NCI-H128 (cell line): ENCODE measurements around the gene CFAP298.
A peak's percentile ranks its signal among the peaks of the same experiment; 100 is the strongest.
"Not testable (repeated sequence)": the region's sequence is repeated elsewhere in the genome, so short reads cannot be mapped to it uniquely, and the experiment has no call there.

ENCODE experiments used
- DNase-seq: peaks from one replicate; lab custom pipeline; 2025; ENCODE audit not compliant: unreplicated experiment; lab: John Stamatoyannopoulos, UW

Gene CFAP298

DNA sequence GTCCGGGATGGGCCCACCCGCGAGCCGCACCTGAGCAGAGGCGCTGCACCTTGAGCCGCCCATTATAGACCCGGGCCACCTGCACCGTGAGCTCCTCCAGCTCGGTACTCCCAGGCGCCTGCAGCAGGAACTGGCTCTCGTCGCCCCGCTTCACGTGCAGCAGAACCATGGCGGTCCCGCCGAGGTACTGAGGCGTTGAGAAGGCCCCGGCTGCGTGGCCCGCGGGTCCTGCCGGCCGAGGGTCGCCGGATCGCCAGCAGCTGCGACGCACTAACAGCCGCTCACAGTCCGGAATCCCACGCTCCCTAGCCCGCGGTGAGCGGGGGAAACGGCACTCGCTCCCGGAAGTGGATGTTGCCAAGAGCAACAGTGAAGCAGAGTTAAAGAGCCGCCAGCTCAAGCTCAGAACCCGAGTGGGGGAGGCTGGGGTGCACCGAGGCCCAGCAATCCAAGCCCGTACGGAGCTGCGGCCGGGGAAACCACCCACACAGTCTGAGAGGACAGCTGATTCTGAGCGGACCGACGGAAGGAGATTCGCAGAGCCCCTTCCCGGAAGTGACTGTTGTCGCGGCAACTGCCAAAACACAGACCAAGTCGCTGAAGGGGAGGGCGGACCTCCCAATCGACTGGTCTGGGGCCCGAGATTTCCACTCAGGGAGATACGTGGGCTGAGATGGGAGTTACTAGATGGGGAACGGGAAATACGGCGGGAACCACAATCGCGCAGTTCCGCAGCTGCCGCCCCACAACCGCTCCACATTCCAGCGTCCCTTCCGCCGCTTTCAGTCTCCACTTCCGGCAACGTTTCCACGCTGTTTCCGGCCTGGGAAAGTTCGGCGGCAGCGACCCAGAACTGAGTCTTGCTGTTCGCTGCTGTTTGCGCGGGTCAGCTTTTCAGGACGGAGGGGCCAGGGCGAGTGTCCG lies at the start of gene CFAP298:
TSS of gene CFAP298 (minus strand) at position 303 of the 924 bp plus-strand sequence. CDS start at position 169, 134 bp downstream.
- peak; percentile 62 for DNase-seq

DNA sequence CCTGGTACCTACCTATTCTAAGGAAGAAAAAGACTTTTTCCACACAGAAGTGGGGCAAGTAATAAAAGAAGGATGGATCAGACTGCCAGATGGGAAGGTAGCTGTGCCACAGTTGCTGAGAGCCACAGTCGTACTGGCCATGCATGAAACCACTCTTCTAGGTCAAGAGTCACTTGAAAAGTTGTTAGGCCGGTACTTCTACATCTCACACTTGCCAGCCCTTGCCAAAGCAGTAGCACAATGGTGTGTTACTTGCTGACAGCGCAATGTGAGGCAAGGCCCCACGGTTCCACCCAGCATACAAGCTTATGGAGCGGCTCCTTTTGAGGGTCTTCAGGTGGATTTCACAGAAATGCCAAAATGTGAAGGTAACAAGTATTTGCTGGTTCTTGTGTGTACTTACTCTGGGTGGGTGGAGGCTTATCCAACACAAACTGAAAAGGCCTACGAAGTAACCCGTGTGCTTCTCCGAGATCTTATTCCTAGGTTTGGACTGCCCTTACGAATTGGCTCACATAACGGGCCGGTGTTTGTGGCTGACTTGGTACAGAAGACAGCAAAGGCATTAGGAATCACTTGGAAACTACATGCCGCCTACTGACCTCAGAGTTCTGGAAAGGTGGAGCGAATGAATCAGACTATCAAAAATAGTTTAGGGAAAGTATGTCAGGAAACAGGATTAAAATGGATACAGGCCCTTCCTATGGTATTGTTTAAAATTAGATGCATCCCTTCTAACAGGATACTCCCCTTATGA lies 49.0 kb upstream of the CFAP298 start:
- not testable (repeated sequence) for DNase-seq

DNA sequence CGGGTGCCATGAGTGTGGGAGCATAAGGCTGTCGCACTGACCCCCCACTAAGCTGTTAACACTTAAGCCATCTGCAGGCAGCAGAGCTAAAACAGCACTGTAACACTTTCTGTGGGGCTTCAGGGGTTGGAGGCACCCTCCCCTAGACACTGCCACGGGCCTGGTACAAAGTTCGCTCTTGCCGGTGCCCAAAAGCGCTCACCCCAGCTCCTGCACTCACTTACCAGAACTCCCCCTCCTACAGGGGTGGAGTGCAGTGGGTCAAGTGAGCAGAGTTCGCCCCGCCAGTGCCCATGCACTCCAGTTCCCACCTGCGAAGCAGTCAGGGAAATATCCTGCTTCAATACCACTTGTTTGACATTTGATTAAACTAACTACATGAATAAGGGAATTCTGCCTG lies 46.3 kb upstream of the CFAP298 start:
- DNase-seq, result no peak

- DNase-seq, result no peak
Observed at GRCh38 chr21:32653326-32653901, 41.2 kb upstream of the CFAP298 start.

GRCh38 chr21:32648165-32648564 lies 36.0 kb upstream of the CFAP298 start:
- no peak for DNase-seq

- no peak for DNase-seq
Observed at GRCh38 chr21:32645261-32646182, 33.3 kb upstream of the CFAP298 start.

DNA sequence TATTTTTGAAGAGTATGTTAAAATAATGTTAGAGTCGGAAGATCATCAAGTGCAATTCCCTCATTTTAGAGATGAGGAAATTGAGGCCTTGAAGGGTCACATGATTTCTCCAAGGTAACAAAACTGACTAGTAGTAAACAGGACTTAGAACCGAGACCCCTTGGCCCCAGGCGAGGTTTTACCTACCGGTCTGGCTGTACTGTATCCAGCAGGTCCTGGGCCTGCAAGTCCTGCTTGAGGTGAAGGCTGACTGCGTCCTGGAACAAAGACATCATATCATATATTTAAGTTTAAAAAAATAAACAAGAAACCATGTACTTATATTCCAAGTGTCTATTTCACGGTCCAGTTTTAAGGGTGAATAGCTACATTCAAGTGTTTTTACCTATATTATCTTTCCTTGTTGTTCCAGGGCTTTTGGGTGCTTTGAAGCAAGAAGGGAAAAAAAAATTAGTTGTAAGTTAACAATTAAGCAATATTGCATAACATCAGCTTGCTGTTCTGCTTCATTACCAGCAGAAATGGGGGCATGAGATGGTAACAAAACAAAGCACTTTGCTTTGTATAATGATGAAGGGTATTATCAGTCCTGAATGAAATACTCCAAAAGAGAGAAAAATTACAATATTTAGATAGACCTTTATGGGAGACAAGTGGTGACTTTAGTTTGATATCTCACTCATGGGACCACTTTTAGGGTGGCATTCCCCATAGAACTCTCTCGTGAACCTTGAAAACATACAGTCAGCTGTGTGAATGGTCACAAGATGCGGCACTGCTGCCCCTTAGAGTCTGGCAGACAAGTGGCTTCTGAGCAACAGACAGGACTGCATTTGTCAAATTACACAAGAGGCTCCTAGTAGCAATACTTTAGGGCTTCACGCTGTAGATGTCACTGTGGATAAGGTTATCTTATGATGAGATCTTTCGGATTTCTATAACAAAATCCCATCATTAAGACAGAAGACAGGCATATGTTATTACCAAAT lies 29.8 kb upstream of the CFAP298 start:
- no peak for DNase-seq

GRCh38 chr21:32626621-32627196 lies 14.5 kb upstream of the CFAP298 start:
- no peak for DNase-seq

DNA sequence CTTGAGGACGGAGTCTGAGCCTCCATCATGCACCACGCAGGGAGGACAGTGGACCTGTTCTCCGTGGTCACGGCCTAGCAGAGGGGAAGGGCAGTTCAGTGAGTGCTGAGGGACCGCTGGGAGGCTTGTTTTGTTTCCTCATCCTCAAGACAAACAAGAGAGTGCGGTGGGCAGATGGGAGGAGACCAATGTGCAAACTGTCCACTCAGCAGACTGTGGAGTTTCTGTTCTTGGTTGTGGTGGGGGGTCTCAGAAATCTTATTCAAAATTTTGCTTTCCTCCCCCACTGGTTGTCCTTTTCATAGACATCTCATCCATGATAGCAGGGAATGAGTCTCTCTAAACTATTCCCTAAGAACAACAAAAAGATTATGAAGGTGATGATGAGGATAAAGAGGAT lies 6.0 kb upstream of the CFAP298 start:
- DNase-seq, result not testable (repeated sequence)

GRCh38 chr21:32613436-32614043 lies 1.4 kb upstream of the CFAP298 start:
- no peak for DNase-seq

DNA sequence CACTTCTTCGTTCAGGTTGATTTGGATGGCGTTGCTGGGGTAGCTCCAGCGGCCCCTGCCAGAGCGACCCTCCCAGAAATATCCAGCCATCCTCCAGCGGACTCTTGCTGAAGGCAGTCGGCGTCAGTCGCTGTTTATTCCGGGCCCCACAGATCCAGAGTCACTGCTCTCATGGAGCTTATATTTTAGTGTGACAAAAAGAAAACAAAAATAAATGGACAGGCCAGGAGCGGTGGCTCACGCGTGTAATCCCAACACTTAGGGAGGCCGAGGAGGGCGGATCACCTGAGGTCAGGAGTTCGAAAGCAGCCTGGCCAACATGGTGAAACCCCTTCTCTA lies 791 bp upstream of the CFAP298 start:
- DNase-seq, result no peak

- peak; percentile 6 for DNase-seq
Observed at GRCh38 chr21:32611471-32611997, 643 bp downstream of the CFAP298 start.

- DNase-seq, result not testable (repeated sequence)
Observed at GRCh38 chr21:32610940-32611339, 1.2 kb downstream of the CFAP298 start.

GRCh38 chr21:32608851-32609250 lies 3.3 kb downstream of the CFAP298 start:
- no peak for DNase-seq

DNA sequence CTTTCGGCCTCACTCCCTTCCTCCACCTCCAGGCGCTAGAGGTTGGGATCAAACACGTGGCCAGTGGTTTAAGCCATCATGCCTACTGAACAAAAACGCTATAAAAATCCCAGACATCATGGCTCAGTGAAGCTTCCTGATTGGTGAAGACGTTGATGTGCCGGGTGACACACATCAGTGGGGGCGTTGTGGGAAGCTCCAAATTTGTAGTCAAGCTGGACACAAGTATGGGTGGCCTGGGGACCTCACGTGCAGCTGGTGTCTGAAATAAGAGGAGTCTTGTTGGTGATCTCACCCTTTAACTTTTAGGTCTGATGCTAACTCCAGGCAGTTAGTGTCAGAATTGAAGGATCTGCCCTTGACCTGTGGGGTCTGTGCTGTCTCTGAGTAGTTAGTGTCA lies 6.7 kb downstream of the CFAP298 start:
- no peak for DNase-seq

DNA sequence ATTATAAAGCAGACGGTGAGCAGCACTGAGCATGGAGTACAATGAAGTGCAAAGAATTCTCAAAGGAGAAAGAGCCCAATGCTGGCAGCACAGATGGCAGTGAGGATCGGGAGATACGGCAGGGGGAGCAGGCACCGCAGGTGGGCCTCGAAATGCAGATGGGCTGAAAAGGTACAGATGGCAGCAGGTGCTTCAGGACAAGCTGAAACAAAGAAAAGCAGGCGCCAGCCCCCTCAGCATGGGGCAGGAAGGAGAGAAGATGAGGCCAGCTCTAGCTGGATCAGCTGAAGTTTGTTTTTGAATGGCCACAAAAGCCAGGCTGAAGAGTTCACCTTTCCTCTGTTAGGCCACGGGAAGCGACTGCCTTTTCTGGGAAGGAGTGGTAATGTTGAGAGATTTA lies 7.7 kb downstream of the CFAP298 start:
- peak; percentile 82 for DNase-seq

DNA sequence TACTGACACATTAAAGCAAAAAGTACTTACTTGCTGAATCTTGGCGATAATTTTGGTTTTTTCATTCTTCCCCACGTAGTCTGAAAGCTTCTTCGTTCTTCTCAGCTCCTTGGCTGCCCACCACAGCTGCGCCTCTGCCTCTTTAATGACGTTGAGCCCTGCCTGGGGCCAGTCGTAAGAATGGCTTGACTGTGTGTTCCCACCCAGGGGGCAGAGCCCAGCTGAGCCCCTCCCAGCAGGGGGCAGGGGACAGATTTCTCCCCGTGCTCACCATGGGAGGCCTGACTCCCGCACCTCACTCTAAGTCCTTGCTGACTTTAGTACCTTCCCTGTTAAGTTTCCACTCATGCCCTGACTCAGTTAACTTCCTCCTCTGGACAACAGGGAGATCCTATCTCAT lies 9.0 kb downstream of the CFAP298 start:
- DNase-seq, result no peak

DNA sequence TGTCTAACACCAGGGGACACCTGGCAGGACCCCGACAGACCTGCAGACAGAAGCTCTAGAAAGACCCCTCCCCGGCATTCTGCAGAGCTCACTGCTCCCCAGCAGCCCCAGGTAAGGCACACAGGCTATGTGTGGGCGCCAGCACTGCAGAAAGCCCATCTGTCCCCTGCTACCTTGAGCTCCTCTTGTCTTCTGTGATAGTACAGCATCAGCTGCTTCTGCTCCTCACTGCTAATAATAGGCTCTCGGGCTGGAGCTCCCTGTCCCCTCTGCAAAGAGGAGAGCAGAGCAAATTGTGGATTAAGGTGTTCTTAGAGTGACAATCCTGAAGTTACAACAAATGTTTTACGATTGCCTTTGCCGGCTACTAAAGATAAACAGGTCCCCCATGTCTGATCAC lies 10.1 kb downstream of the CFAP298 start:
- no peak for DNase-seq

GRCh38 chr21:32599526-32599925 lies 12.7 kb downstream of the CFAP298 start:
- no peak for DNase-seq
